HCT116 (cell line): Measurements from ENCODE around the gene HK1. TPM values are rescaled to one million over a fixed set of nuclear protein-coding genes. Genes with fewer than 3 reads are reported as not detected.

Experiments used
- ATAC-seq: fragments of 200-7000 bp; cut with Tn5 transposase; 2 replicates; pipeline ENCODE4 v1.9.1; 2020; ENCODE audit warnings: mild to moderate bottlenecking, moderate library complexity
- BruUV-seq: library from RNA; stranded (reverse); fragments of 400-500 nt; replicated peaks from 2 replicates; lab custom pipeline; 2021; lab: Mats Ljungman, UMichigan
- CTCF ChIA-PET: fragments of 300-600 bp; sonication (Branson Sonifier 250); formaldehyde crosslinking; loops from one replicate; lab custom pipeline; 2021; ENCODE audit warnings: antibody characterized with exemption; lab: Charles Lee
- POLR2A ChIA-PET: fragments of 300-600, 350-600 bp; sonication (Branson Sonifier 250); formaldehyde crosslinking; loops from one replicate; lab custom pipeline; 2021; ENCODE audit warnings: antibody characterized with exemption; lab: Charles Lee
- RAD21 ChIA-PET, 2 experiments: fragments of 300-600 bp; sonication (Branson Sonifier 250); formaldehyde crosslinking; loops; one replicate each; lab custom pipeline; 2023; ENCODE audit warnings: low total read pairs in 2 of 2; ENCODE audit not compliant: uncharacterized antibody in 2 of 2, unreplicated experiment in 2 of 2, low non-redundant PET in 1 of 2; lab: Charles Lee
- DNase-seq: peaks from one replicate; pipeline ENCODE4 v3.0.0-alpha.2; 2010; ENCODE audit warnings: low read depth, low spot score
- H2AFZ ChIP-seq: fragments of 200-600 bp; shearing (Covaris generic), sonication (generic); 2 replicates; pipeline ENCODE4 v1.6.1; 2017; ENCODE audit warnings: low read depth, mixed run types, mixed read lengths, antibody characterized with exemption, low read length; ENCODE audit not compliant: poor library complexity, severe bottlenecking
- H3K27ac ChIP-seq: 2 replicates; pipeline ENCODE4 v1.5.1; 2012; ENCODE audit warnings: low read depth, low read length
- H3K27me3 ChIP-seq: fragments of 200-600 bp; sonication (generic); 2 replicates; pipeline ENCODE4 v1.6.1; 2016; ENCODE audit warnings: mixed run types, low read length, mixed read lengths; ENCODE audit not compliant: insufficient read depth
- H3K36me3 ChIP-seq, 2 experiments: fragments of 200-500 bp in 1 of 2; fragments of 200-600 bp in 1 of 2; sonication (Bioruptor generic) in 1 of 2; sonication (generic) in 1 of 2; 2 replicates each; pipeline versions ENCODE4 v1.5.1 to v1.6.1; 2014 to 2016; ENCODE audit warnings: low read length in 2 of 2, inconsistent platforms in 1 of 2, mixed read lengths in 1 of 2, mixed run types in 1 of 2; ENCODE audit not compliant: insufficient read depth in 2 of 2, control insufficient read depth in 1 of 2
- H3K4me1 ChIP-seq, 2 experiments: fragments of 200-600 bp in 1 of 2; sonication (generic) in 1 of 2; 2 replicates each; pipeline versions ENCODE4 v1.5.1 to v1.6.1; 2012 to 2017; ENCODE audit warnings: low read length in 2 of 2, inconsistent platforms in 1 of 2, mild to moderate bottlenecking in 1 of 2, mixed read lengths in 1 of 2, mixed run types in 1 of 2, moderate library complexity in 1 of 2; ENCODE audit not compliant: insufficient read depth in 2 of 2, control insufficient read depth in 1 of 2
- H3K4me2 ChIP-seq: fragments of 200-600 bp; sonication (generic); 2 replicates; pipeline ENCODE4 v1.6.1; 2017; ENCODE audit warnings: mixed run types, low read length, mixed read lengths
- H3K4me3 ChIP-seq, 2 experiments: fragments of 200-600 bp in 1 of 2; sonication (generic) in 1 of 2; replicated peaks in 1 of 2; 2 replicates each; pipeline ENCODE4 v1.5.1; 2011 to 2016; ENCODE audit warnings: low read length in 2 of 2, control low read depth in 1 of 2, low read depth in 1 of 2, mild to moderate bottlenecking in 1 of 2, mixed read lengths in 1 of 2, mixed run types in 1 of 2
- H3K79me2 ChIP-seq: fragments of 200-600 bp; sonication (generic); 2 replicates; pipeline ENCODE4 v1.6.1; 2017; ENCODE audit warnings: mild to moderate bottlenecking, mixed run types, low read length, moderate library complexity, mixed read lengths; ENCODE audit not compliant: insufficient read depth
- H3K9ac ChIP-seq: fragments of 200-600 bp; sonication (generic); 2 replicates; pipeline ENCODE4 v1.6.1; 2016; ENCODE audit warnings: low read length, mixed read lengths
- H3K9me2 ChIP-seq: fragments of 200-600 bp; sonication (generic), shearing (Covaris generic); 2 replicates; pipeline ENCODE4 v1.6.1; 2017; ENCODE audit warnings: mixed run types, mild to moderate bottlenecking, moderate library complexity; ENCODE audit not compliant: insufficient read depth
- H3K9me3 ChIP-seq, 2 experiments: fragments of 200-500 bp in 1 of 2; fragments of 200-600 bp in 1 of 2; sonication (Bioruptor generic) in 1 of 2; sonication (generic) in 1 of 2; 2 replicates each; pipeline ENCODE4 v1.6.1; 2014 to 2017; ENCODE audit warnings: low read length in 2 of 2, mixed read lengths in 2 of 2, inconsistent platforms in 1 of 2, low read depth in 1 of 2, mild to moderate bottlenecking in 1 of 2, mixed run types in 1 of 2, moderate library complexity in 1 of 2; ENCODE audit not compliant: control insufficient read depth in 1 of 2, insufficient read depth in 1 of 2
- H4K20me1 ChIP-seq: fragments of 200-600 bp; sonication (generic), shearing (Covaris generic); 2 replicates; pipeline ENCODE4 v1.6.1; 2017; ENCODE audit warnings: mixed run types, mild to moderate bottlenecking, moderate library complexity; ENCODE audit not compliant: insufficient read depth
- CBX3 ChIP-seq: IDR thresholded peaks from 2 replicates; pipeline ENCODE4 v1.6.1; 2012; ENCODE audit warnings: low read depth
- ELF1 ChIP-seq: IDR thresholded peaks from 2 replicates; pipeline ENCODE4 v1.6.1; 2012; ENCODE audit warnings: low read depth, borderline replicate concordance
- POLR2A ChIP-seq: IDR thresholded peaks from 2 replicates; pipeline ENCODE4 v1.7.0; 2011; ENCODE audit warnings: borderline replicate concordance; ENCODE audit not compliant: insufficient read depth, insufficient read length; ENCODE audit errors: extremely low read depth
- RAD21 ChIP-seq: IDR thresholded peaks from 2 replicates; pipeline ENCODE4 v1.6.1; 2012; ENCODE audit warnings: low read depth, mild to moderate bottlenecking
- SRF ChIP-seq: IDR thresholded peaks from 2 replicates; pipeline ENCODE4 v1.6.1; 2012; ENCODE audit warnings: low read depth
- TCF7L2 ChIP-seq: IDR thresholded peaks from 2 replicates; pipeline ENCODE4 v1.7.0; 2011; ENCODE audit warnings: borderline replicate concordance, inconsistent platforms; ENCODE audit not compliant: insufficient read depth, insufficient read length; ENCODE audit errors: extremely low read depth
- ZNF274 ChIP-seq: fragments of 200-500 bp; sonication (Bioruptor generic); IDR thresholded peaks from 2 replicates; pipeline ENCODE4 v1.6.1; 2014; ENCODE audit warnings: mild to moderate bottlenecking, low read depth, low read length, inconsistent platforms
- intact Hi-C: fragments of 100-400 bp; cut with micrococcal nuclease; formaldehyde crosslinking; loops from 2 replicates; pipeline ENCODE4 v1.10.0; 2022
- total RNA-seq: library from RNA; stranded (reverse); gene quantifications from one replicate; pipeline ENCODE4 v1.2.1, GENCODE V29; 2021; ENCODE audit not compliant: unreplicated experiment
- TF ChIP-seq, protein P1 (sequence below), 3 experiments: fragments of 200-600 bp in 1 of 3; sonication (generic) in 1 of 3; IDR thresholded peaks in 2 of 3; conservative IDR thresholded peaks in 1 of 3; 2 replicates each; pipeline ENCODE4 v1.5.1; 2012 to 2017; ENCODE audit warnings: low read depth in 2 of 3, low read length in 2 of 3, antibody characterized with exemption in 1 of 3, borderline replicate concordance in 1 of 3, control low read depth in 1 of 3, mild to moderate bottlenecking in 1 of 3, mixed read lengths in 1 of 3, mixed run types in 1 of 3, moderate library complexity in 1 of 3; ENCODE audit not compliant: insufficient read depth in 1 of 3
- TF ChIP-seq, protein P2 (sequence below): IDR thresholded peaks from 2 replicates; pipeline ENCODE4 v1.6.1; 2012

The HK1 gene
- total RNA-seq, 1 experiment from 2014 or later = 50.3 TPM

DNA sequence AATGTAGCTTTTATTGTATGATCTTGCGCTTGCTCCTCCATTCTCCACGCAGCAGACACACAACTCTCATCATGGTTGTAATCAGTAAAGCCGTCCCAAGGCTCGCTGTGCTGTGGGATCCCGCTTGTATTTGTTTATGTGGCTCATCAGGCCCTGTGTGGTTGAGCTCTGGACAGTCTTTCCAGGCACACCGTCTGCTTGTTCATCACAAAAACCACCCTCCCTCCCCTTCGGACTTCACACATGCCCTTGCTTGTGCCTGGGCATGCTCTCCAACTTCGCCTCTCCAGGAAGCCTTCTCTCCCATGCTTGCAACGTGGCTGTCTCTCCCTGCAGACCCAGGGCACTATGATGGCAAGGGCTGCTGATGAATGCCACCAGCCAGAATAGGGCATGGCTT, 62.4 kb downstream of the HK1 start:
- H3K9ac ChIP-seq = no peak overlapping the region
- ATAC-seq = no peak
- intact Hi-C loops = no loop called here

More for the DNA sequence above, 62.4 kb downstream of the HK1 start:
- Histone ChIP-seq H3K79me2 (peaks cover 6% of the 10 kb centered on the region), H4K20me1 (no peaks in the 10 kb centered on the region), H3K4me3 (no peak overlapping the region), H3K27me3 (no peaks in the 10 kb centered on the region), H3K9me3 (no peaks in the 10 kb centered on the region), H2AFZ (no peak overlapping the region), H3K27ac (no peak overlapping the region), H3K4me1 (peaks cover 2 to 3% of the 10 kb centered on the region in 2 experiments; a peak in 1 of 4 replicates), H3K36me3 (no peaks in the 10 kb centered on the region; a peak in 1 of 4 replicates), H3K9me2 (no peaks in the 10 kb centered on the region), H3K4me2 (no peak overlapping the region)
- no peak for TF ChIP-seq POLR2A
- TF ChIP-seq, protein P1, sequence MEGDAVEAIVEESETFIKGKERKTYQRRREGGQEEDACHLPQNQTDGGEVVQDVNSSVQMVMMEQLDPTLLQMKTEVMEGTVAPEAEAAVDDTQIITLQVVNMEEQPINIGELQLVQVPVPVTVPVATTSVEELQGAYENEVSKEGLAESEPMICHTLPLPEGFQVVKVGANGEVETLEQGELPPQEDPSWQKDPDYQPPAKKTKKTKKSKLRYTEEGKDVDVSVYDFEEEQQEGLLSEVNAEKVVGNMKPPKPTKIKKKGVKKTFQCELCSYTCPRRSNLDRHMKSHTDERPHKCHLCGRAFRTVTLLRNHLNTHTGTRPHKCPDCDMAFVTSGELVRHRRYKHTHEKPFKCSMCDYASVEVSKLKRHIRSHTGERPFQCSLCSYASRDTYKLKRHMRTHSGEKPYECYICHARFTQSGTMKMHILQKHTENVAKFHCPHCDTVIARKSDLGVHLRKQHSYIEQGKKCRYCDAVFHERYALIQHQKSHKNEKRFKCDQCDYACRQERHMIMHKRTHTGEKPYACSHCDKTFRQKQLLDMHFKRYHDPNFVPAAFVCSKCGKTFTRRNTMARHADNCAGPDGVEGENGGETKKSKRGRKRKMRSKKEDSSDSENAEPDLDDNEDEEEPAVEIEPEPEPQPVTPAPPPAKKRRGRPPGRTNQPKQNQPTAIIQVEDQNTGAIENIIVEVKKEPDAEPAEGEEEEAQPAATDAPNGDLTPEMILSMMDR (IDR thresholded peaks at IDR 0.05 in 2 of 3, conservative IDR thresholded peaks at IDR 0.05 in 1 of 3; ENCODE audit: borderline replicate concordance in 1 of 3, insufficient read depth in 1 of 3, low read depth in 2 of 3, low read length in 2 of 3) = no peak
- TF ChIP-seq ELF1 = no peak
- no peak for TF ChIP-seq ZNF274
- TF ChIP-seq TCF7L2 = no peak
- TF ChIP-seq CBX3 = no peak
- no peak for TF ChIP-seq SRF
- TF ChIP-seq, protein P2, sequence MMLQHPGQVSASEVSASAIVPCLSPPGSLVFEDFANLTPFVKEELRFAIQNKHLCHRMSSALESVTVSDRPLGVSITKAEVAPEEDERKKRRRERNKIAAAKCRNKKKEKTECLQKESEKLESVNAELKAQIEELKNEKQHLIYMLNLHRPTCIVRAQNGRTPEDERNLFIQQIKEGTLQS = no peak
- no peak for TF ChIP-seq RAD21
- POLR2A ChIA-PET = no interaction called here
- no TSS peak for BruUV-seq
- CTCF ChIA-PET = no interaction called here
- RAD21 ChIA-PET = no interaction called here
- DNase-seq = no peak
